Measurements from ENCODE around the gene BCAS4.

DNA sequence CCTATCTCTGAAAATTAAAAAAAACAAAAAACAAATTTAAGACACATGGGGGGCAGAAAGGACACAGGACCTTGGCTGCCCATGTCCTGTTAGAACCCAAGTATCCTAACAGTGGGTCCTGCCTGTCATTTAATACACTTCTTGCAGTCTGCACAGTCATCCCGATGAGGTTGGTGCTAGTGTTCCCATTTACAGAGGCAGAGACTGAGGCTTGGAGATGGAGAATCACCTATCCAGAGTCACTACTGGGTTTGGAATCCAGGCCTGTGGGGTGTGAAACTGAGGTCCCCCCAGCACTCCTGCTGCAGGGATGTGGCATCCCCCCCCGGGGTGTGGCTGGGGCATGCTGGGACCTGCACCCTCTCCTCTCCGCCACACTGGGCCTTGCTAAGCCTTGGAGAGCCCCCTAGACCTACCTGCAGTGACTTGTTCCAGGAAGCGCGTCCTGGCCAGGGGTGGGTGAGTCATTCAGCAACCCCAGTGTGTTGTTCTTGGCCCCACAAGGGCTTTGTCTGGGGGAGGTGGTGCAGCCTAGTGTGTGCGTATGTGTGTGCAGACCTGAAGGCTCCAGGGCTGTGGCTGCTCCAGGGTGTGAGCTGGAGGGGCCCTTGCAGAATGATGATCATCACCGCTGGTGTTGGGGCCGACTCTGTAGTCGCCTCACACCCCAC lies 49.7 kb downstream of the BCAS4 start:
- TF ChIP-seq, protein P1, sequence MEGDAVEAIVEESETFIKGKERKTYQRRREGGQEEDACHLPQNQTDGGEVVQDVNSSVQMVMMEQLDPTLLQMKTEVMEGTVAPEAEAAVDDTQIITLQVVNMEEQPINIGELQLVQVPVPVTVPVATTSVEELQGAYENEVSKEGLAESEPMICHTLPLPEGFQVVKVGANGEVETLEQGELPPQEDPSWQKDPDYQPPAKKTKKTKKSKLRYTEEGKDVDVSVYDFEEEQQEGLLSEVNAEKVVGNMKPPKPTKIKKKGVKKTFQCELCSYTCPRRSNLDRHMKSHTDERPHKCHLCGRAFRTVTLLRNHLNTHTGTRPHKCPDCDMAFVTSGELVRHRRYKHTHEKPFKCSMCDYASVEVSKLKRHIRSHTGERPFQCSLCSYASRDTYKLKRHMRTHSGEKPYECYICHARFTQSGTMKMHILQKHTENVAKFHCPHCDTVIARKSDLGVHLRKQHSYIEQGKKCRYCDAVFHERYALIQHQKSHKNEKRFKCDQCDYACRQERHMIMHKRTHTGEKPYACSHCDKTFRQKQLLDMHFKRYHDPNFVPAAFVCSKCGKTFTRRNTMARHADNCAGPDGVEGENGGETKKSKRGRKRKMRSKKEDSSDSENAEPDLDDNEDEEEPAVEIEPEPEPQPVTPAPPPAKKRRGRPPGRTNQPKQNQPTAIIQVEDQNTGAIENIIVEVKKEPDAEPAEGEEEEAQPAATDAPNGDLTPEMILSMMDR (IDR thresholded peaks at IDR 0.05), result no peak
- TF ChIP-seq POLR2AphosphoS5 (IDR thresholded peaks at IDR 0.05) (peak; percentile 82), POLR2A (IDR thresholded peaks at IDR 0.05) (no peak)

Measured in prostate gland (tissue), 2 donors.